Liver (tissue), 9 donors: ENCODE measurements around the gene TACC3. TPM values are rescaled to one million over a fixed set of nuclear protein-coding genes. Genes with fewer than 3 reads are reported as not detected.

Experiments
- DNase-seq: peaks from one replicate; pipeline ENCODE4 v3.0.0-alpha.2; 2017; ENCODE audit warnings: low spot score
- H3K27ac ChIP-seq, 2 donors: one replicate each; pipeline ENCODE4 v1.7.0; 2013; ENCODE audit warnings: inconsistent platforms in 2 of 2, low read length in 2 of 2, control low read depth in 1 of 2, low read depth in 1 of 2, mild to moderate bottlenecking in 1 of 2
- H3K27me3 ChIP-seq, 4 donors: one replicate each; pipeline versions ENCODE4 v1.6.1 to v1.7.0; 2013; ENCODE audit warnings: low read length in 3 of 4, inconsistent platforms in 1 of 4, mild to moderate bottlenecking in 1 of 4, moderate library complexity in 1 of 4; ENCODE audit not compliant: control insufficient read depth in 4 of 4, insufficient read depth in 4 of 4
- H3K36me3 ChIP-seq, 4 donors: one replicate each; pipeline versions ENCODE4 v1.6.1 to v1.7.0; 2013; ENCODE audit warnings: low read length in 3 of 4, mild to moderate bottlenecking in 3 of 4, low read depth in 1 of 4, moderate library complexity in 1 of 4; ENCODE audit not compliant: control insufficient read depth in 4 of 4, insufficient read depth in 3 of 4
- H3K4me1 ChIP-seq, 4 donors: one replicate each; pipeline versions ENCODE4 v1.6.1 to v1.7.0; 2013; ENCODE audit warnings: low read length in 3 of 4, mild to moderate bottlenecking in 3 of 4, moderate library complexity in 1 of 4; ENCODE audit not compliant: control insufficient read depth in 4 of 4, insufficient read depth in 4 of 4
- H3K4me3 ChIP-seq, 3 donors: one replicate each; pipeline versions ENCODE4 v1.6.1 to v1.7.0; 2013; ENCODE audit warnings: low read length in 3 of 3, control low read depth in 1 of 3, low read depth in 1 of 3, mild to moderate bottlenecking in 1 of 3
- H3K9ac ChIP-seq, 2 donors: one replicate each; pipeline ENCODE4 v1.7.0; 2013; ENCODE audit warnings: low read length in 2 of 2, mild to moderate bottlenecking in 2 of 2, moderate library complexity in 2 of 2, control low read depth in 1 of 2, low read depth in 1 of 2
- H3K9me3 ChIP-seq, 4 donors: one replicate each; pipeline versions ENCODE4 v1.6.1 to v1.7.0; 2013; ENCODE audit warnings: low read length in 3 of 4; ENCODE audit not compliant: control insufficient read depth in 4 of 4
- ATF3 ChIP-seq: IDR thresholded peaks from 2 replicates; pipeline ENCODE4 v1.6.1; 2016; ENCODE audit warnings: antibody characterized with exemption
- CTCF ChIP-seq: fragments of 150-350 bp; IDR thresholded peaks from 2 replicates; pipeline ENCODE4 v1.5.1; 2017; ENCODE audit warnings: improper control_type of control experiment, low read depth, low read length; ENCODE audit not compliant: missing input control
- EGR1 ChIP-seq, 2 donors: IDR thresholded peaks; 2 replicates each; pipeline ENCODE4 v1.6.1; 2016 to 2018; ENCODE audit warnings: antibody characterized with exemption in 2 of 2, low read depth in 2 of 2
- FOXA1 ChIP-seq: IDR thresholded peaks from 2 replicates; pipeline ENCODE4 v1.6.1; 2016; ENCODE audit warnings: antibody characterized with exemption
- FOXA2 ChIP-seq: IDR thresholded peaks from 2 replicates; pipeline ENCODE4 v1.6.1; 2016; ENCODE audit warnings: antibody characterized with exemption
- HNF4A ChIP-seq, 2 donors: conservative IDR thresholded peaks; 2 replicates each; pipeline ENCODE4 v1.6.1; 2016; ENCODE audit warnings: antibody characterized with exemption in 2 of 2, mild to moderate bottlenecking in 2 of 2
- HNF4G ChIP-seq: IDR thresholded peaks from 2 replicates; pipeline ENCODE4 v1.6.1; 2016; ENCODE audit warnings: antibody characterized with exemption
- MAX ChIP-seq: IDR thresholded peaks from 2 replicates; pipeline ENCODE4 v1.6.1; 2016; ENCODE audit warnings: antibody characterized with exemption
- NR2F2 ChIP-seq: IDR thresholded peaks from 2 replicates; pipeline ENCODE4 v1.6.1; 2016; ENCODE audit warnings: antibody characterized with exemption
- RXRA ChIP-seq, 2 donors: IDR thresholded peaks; 2 replicates each; pipeline ENCODE4 v1.6.1; 2017 to 2018; ENCODE audit warnings: antibody characterized with exemption in 2 of 2, mild to moderate bottlenecking in 1 of 2
- SP1 ChIP-seq: IDR thresholded peaks from 2 replicates; pipeline ENCODE4 v1.6.1; 2018; ENCODE audit warnings: antibody characterized with exemption, mild to moderate bottlenecking
- TAF1 ChIP-seq: conservative IDR thresholded peaks from 2 replicates; pipeline ENCODE4 v1.6.1; 2016; ENCODE audit warnings: antibody characterized with exemption, mild to moderate bottlenecking
- YY1 ChIP-seq: IDR thresholded peaks from 2 replicates; pipeline ENCODE4 v1.6.1; 2016; ENCODE audit warnings: antibody characterized with exemption, mild to moderate bottlenecking
- WGBS: extraction: QIAGEN DNeasy Blood & Tissue Kit; methylation state at CpG from one replicate; pipeline ENCODE4 v1.1.7; 2013; 5-methylcytosine and 5-hydroxymethylcytosine counted together
- polyA plus RNA-seq, 2 donors: library from polyadenylated mRNA; stranded (reverse) in 1 of 2; unstranded in 1 of 2; fragments of 200-250 nt in 1 of 2; fragments of >200 nt in 1 of 2; fragmentation: Nextera tagmentation in 1 of 2; extraction: Ambion mirVana in 1 of 2; gene quantifications; one replicate each; pipeline versions ENCODE4 v1.2.1 to v1.2.3, GENCODE V29; 2013 to 2015
- total RNA-seq, 2 donors: library from RNA; depleted of rRNA; stranded (reverse); fragments of >200 nt; gene quantifications; one replicate each; pipeline ENCODE4 v1.2.3, GENCODE V29; 2014
- TF ChIP-seq, protein P1 (sequence below): IDR thresholded peaks from 2 replicates; pipeline ENCODE4 v1.6.1; 2016; ENCODE audit warnings: antibody characterized with exemption, mild to moderate bottlenecking
- TF ChIP-seq, protein P2 (sequence below): IDR thresholded peaks from 2 replicates; pipeline ENCODE4 v1.6.1; 2016; ENCODE audit warnings: antibody characterized with exemption
- donor health status: healthy.
- donor health status: healthy.
- donor health status: healthy.
- donor health status: healthy.
- donor health status: healthy.

Gene TACC3
- total and polyA plus RNA-seq, 4 donors = 1.4 to 38.9 (median 5.5) TPM

- no peak for TF ChIP-seq FOXA2
- no peak for TF ChIP-seq RXRA (IDR thresholded peaks at IDR 0.05)
- TF ChIP-seq, protein P1, sequence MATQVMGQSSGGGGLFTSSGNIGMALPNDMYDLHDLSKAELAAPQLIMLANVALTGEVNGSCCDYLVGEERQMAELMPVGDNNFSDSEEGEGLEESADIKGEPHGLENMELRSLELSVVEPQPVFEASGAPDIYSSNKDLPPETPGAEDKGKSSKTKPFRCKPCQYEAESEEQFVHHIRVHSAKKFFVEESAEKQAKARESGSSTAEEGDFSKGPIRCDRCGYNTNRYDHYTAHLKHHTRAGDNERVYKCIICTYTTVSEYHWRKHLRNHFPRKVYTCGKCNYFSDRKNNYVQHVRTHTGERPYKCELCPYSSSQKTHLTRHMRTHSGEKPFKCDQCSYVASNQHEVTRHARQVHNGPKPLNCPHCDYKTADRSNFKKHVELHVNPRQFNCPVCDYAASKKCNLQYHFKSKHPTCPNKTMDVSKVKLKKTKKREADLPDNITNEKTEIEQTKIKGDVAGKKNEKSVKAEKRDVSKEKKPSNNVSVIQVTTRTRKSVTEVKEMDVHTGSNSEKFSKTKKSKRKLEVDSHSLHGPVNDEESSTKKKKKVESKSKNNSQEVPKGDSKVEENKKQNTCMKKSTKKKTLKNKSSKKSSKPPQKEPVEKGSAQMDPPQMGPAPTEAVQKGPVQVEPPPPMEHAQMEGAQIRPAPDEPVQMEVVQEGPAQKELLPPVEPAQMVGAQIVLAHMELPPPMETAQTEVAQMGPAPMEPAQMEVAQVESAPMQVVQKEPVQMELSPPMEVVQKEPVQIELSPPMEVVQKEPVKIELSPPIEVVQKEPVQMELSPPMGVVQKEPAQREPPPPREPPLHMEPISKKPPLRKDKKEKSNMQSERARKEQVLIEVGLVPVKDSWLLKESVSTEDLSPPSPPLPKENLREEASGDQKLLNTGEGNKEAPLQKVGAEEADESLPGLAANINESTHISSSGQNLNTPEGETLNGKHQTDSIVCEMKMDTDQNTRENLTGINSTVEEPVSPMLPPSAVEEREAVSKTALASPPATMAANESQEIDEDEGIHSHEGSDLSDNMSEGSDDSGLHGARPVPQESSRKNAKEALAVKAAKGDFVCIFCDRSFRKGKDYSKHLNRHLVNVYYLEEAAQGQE = no peak
- no peak for TF ChIP-seq YY1
- TF ChIP-seq EGR1 (IDR thresholded peaks at IDR 0.05; ENCODE audit: low read depth in 2 of 2) = no peak
- TF ChIP-seq NR2F2 = no peak
- TF ChIP-seq, protein P2, sequence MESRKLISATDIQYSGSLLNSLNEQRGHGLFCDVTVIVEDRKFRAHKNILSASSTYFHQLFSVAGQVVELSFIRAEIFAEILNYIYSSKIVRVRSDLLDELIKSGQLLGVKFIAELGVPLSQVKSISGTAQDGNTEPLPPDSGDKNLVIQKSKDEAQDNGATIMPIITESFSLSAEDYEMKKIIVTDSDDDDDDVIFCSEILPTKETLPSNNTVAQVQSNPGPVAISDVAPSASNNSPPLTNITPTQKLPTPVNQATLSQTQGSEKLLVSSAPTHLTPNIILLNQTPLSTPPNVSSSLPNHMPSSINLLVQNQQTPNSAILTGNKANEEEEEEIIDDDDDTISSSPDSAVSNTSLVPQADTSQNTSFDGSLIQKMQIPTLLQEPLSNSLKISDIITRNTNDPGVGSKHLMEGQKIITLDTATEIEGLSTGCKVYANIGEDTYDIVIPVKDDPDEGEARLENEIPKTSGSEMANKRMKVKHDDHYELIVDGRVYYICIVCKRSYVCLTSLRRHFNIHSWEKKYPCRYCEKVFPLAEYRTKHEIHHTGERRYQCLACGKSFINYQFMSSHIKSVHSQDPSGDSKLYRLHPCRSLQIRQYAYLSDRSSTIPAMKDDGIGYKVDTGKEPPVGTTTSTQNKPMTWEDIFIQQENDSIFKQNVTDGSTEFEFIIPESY = no peak
- no peak for TF ChIP-seq TAF1
- no peak for TF ChIP-seq ATF3
- no peak for TF ChIP-seq HNF4A (conservative IDR thresholded peaks at IDR 0.05)
- TF ChIP-seq MAX = no peak
- peak overlapping the region in 1 of 2 donors; percentile 30 for H3K27ac ChIP-seq
- H3K9me3 ChIP-seq = no peaks in the 10 kb centered on the region
- no peak overlapping the region for H3K4me3 ChIP-seq
- no peaks in the 10 kb centered on the region for H3K27me3 ChIP-seq
- H3K9ac ChIP-seq = no peak overlapping the region
- whole genome bisulfite sequencing = 89% methylated on average over 24 of the region's 24 CpGs
- peaks cover 0 to 6% (median 3%) of the 10 kb centered on the region in 4 donors for H3K4me1 ChIP-seq
- no peak for DNase-seq
- H3K36me3 ChIP-seq = no peaks in the 10 kb centered on the region
Measured at GRCh38 chr4:1776521-1777161, 55.3 kb downstream of the TACC3 start.

DNA sequence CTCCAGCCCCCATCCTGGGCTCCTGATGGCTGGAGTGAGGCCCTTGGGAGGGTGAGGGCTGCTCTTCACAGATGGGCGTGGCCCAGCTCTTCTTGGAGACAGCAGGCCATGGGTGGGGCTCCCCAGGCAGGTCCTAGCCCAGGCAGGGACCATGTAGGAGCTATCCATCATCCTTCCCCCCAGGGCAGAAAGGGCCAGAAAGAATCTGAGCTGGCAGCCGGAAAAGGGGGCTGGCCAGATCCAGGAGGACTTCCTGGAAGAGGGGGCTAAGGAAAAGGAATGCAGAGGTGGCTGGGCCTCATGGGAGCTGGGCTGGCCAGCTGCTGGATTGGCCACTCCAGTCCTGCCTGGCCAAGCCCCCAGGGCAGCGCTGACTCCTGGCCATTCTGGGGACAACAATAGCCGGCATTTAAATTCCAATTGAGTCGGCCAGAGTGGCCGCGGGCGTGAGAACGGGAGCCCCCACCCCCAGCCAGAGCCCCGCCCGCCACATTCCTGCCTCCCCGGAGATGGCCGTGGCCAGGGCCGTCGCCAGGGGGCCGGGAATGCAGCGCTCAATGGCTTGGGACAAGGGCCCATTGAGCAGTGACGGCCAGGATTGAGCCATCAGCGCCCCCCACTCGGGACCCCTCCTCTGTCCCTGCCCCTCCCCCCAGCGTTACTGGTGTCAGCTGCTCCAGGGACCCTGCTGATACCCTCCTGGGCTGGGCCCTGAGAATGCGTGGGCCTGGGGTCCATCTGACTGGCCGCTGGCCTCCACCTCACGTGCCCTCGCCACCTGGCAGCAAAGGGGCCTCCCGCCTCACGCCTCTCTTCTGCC, 56.7 kb downstream of the TACC3 start:
- Histone ChIP-seq H3K4me3 (no peak overlapping the region), H3K36me3 (no peaks in the 10 kb centered on the region), H3K9ac (no peak overlapping the region), H3K9me3 (no peaks in the 10 kb centered on the region), H3K4me1 (peaks cover 0 to 6% (median 3%) of the 10 kb centered on the region in 4 donors), H3K27me3 (no peaks in the 10 kb centered on the region), H3K27ac (no peak overlapping the region)
- 72% methylated on average over 27 of the region's 27 CpGs for WGBS
- DNase-seq = no peak
- TF ChIP-seq, protein P1 = no peak
- no peak for TF ChIP-seq ATF3
- no peak for TF ChIP-seq HNF4G
- no peak for TF ChIP-seq CTCF
- TF ChIP-seq HNF4A (conservative IDR thresholded peaks at IDR 0.05) = no peak
- TF ChIP-seq, protein P2 = no peak
- TF ChIP-seq FOXA1 = no peak
- TF ChIP-seq SP1 = no peak
- TF ChIP-seq EGR1 (IDR thresholded peaks at IDR 0.05; ENCODE audit: low read depth in 2 of 2) = no peak
- TF ChIP-seq RXRA (IDR thresholded peaks at IDR 0.05) = no peak
